Panc1 (cell line): Measurements from ENCODE around the gene SCN8A. TPM values are rescaled to one million over a fixed set of nuclear protein-coding genes. Genes with fewer than 3 reads are reported as not detected.

Experiments used
- ATAC-seq: fragments of 200-7000 bp; cut with Tn5 transposase; 2 replicates; pipeline ENCODE4 v1.9.1; 2020; ENCODE audit warnings: mild to moderate bottlenecking, moderate library complexity
- BruUV-seq: library from RNA; stranded (reverse); fragments of 400-500 nt; replicated peaks from 2 replicates; lab custom pipeline; 2021; lab: Mats Ljungman, UMichigan
- CTCF ChIA-PET: fragments of 300-600 bp; sonication (Branson Sonifier 250); formaldehyde crosslinking; loops from one replicate; lab custom pipeline; 2022; ENCODE audit warnings: antibody characterized with exemption; lab: Charles Lee
- POLR2A ChIA-PET: fragments of 300-600 bp; sonication (Branson Sonifier 250); formaldehyde crosslinking; loops from one replicate; lab custom pipeline; 2022; ENCODE audit warnings: antibody characterized with exemption; lab: Charles Lee
- DNase-seq: peaks from one replicate; pipeline ENCODE4 v3.0.0-alpha.2; 2010; ENCODE audit warnings: low read depth, low spot score
- H3K27ac ChIP-seq: 2 replicates; pipeline ENCODE4 v1.5.1; 2011; ENCODE audit warnings: mild to moderate bottlenecking, low read length, inconsistent platforms
- H3K27me3 ChIP-seq: fragments of 200-500 bp; sonication (Bioruptor generic); 2 replicates; pipeline ENCODE4 v1.6.0; 2014; ENCODE audit warnings: low read length, inconsistent platforms; ENCODE audit not compliant: control insufficient read depth, insufficient read depth
- H3K36me3 ChIP-seq: fragments of 200-500 bp; sonication (Bioruptor generic); 2 replicates; pipeline ENCODE4 v1.5.1; 2014; ENCODE audit warnings: inconsistent platforms, mild to moderate bottlenecking, low read length, moderate library complexity; ENCODE audit not compliant: control insufficient read depth, insufficient read depth
- H3K4me1 ChIP-seq: 2 replicates; pipeline ENCODE4 v1.5.1; 2011; ENCODE audit warnings: inconsistent platforms, mild to moderate bottlenecking, low read length, moderate library complexity; ENCODE audit not compliant: control insufficient read depth, insufficient read depth
- H3K4me3 ChIP-seq, 2 experiments: 2 replicates each; pipeline ENCODE4 v1.5.1; 2011 to 2012; ENCODE audit warnings: low read depth in 2 of 2, low read length in 2 of 2, mild to moderate bottlenecking in 2 of 2, inconsistent platforms in 1 of 2, moderate library complexity in 1 of 2
- H3K9me3 ChIP-seq: fragments of 200-500 bp; sonication (Bioruptor generic); 2 replicates; pipeline ENCODE4 v1.5.1; 2014; ENCODE audit warnings: low read depth, mild to moderate bottlenecking, inconsistent platforms, low read length, moderate library complexity; ENCODE audit not compliant: control insufficient read depth, insufficient read depth
- POLR2AphosphoS5 ChIP-seq: IDR thresholded peaks from 2 replicates; pipeline ENCODE4 v1.6.1; 2012; ENCODE audit warnings: mild to moderate bottlenecking, low read depth, low read length, moderate library complexity
- SIN3A ChIP-seq: IDR thresholded peaks from 2 replicates; pipeline ENCODE4 v1.6.1; 2012; ENCODE audit warnings: low read depth, mild to moderate bottlenecking, low read length, moderate library complexity, borderline replicate concordance; ENCODE audit not compliant: insufficient read depth
- TCF7L2 ChIP-seq: IDR thresholded peaks from 2 replicates; pipeline ENCODE4 v1.6.1; 2011; ENCODE audit warnings: mild to moderate bottlenecking, low read depth, low read length, inconsistent platforms
- in situ Hi-C: cut with HindIII; loops from 2 replicates; pipeline ENCODE4 v1.10.0; 2016; ENCODE audit warnings: low sequenced_read_pairs, low pct_unique_long_range_greater_than_20kb
- intact Hi-C: fragments of 100-400 bp; cut with micrococcal nuclease; formaldehyde crosslinking; loops from one replicate; pipeline ENCODE4 v1.10.0; 2022; ENCODE audit not compliant: unreplicated experiment
- total RNA-seq: library from RNA; stranded (reverse); gene quantifications from one replicate; pipeline ENCODE4 v1.2.1, GENCODE V29; 2021; ENCODE audit not compliant: unreplicated experiment
- TF ChIP-seq, protein P1 (sequence below), 2 experiments: IDR thresholded peaks; 2 replicates each; pipeline ENCODE4 v1.6.1; 2011 to 2012; ENCODE audit warnings: low read depth in 2 of 2, control low read depth in 1 of 2, low read length in 1 of 2, mild to moderate bottlenecking in 1 of 2, moderate library complexity in 1 of 2; ENCODE audit not compliant: insufficient read depth in 1 of 2
- TF ChIP-seq, protein P2 (sequence below): fragments of 450-650 bp; IDR thresholded peaks from 2 replicates; pipeline ENCODE4 v1.5.1; 2017; ENCODE audit warnings: mild to moderate bottlenecking

SCN8A gene
- total RNA-seq, 1 experiment from 2014 or later: 8.6 TPM

DNA sequence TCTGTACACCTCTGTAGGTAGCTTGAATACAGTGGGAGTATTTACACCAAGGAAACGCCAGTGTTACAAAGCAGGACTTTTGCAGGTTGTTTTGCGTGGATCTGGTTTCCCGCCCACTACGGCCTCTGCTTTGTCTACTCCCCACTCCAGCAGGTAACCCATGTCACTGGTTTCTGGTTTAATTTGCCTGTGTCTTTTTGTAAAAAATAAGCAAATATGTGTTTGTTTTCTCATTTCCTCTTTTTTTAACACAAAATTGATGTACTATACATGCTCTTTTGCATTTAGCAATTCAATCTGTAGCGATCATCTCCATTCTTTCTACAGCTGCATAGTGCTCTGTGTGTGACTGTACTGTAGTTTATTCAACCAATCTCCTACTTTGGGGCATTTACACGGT is 43.4 kb upstream of the SCN8A start:
- intact Hi-C loops (no loop called here), in situ Hi-C loops (no loop called here)
- ChIA-PET CTCF (no interaction called here), POLR2A (no interaction called here)
- ATAC-seq (no peak), DNase-seq (no peak)
- Histone ChIP-seq H3K4me1 (no peaks in the 10 kb centered on the region), H3K27me3 (peaks cover 5% of the 10 kb centered on the region; the same call in 1 of the 2 replicates), H3K27ac (no peak overlapping the region), H3K36me3 (no peaks in the 10 kb centered on the region), H3K4me3 (no peak overlapping the region), H3K9me3 (no peaks in the 10 kb centered on the region)
- BruUV-seq: no TSS peak
- TF ChIP-seq POLR2AphosphoS5 (no peak), TCF7L2 (no peak), SIN3A (no peak)
- TF ChIP-seq, protein P1, sequence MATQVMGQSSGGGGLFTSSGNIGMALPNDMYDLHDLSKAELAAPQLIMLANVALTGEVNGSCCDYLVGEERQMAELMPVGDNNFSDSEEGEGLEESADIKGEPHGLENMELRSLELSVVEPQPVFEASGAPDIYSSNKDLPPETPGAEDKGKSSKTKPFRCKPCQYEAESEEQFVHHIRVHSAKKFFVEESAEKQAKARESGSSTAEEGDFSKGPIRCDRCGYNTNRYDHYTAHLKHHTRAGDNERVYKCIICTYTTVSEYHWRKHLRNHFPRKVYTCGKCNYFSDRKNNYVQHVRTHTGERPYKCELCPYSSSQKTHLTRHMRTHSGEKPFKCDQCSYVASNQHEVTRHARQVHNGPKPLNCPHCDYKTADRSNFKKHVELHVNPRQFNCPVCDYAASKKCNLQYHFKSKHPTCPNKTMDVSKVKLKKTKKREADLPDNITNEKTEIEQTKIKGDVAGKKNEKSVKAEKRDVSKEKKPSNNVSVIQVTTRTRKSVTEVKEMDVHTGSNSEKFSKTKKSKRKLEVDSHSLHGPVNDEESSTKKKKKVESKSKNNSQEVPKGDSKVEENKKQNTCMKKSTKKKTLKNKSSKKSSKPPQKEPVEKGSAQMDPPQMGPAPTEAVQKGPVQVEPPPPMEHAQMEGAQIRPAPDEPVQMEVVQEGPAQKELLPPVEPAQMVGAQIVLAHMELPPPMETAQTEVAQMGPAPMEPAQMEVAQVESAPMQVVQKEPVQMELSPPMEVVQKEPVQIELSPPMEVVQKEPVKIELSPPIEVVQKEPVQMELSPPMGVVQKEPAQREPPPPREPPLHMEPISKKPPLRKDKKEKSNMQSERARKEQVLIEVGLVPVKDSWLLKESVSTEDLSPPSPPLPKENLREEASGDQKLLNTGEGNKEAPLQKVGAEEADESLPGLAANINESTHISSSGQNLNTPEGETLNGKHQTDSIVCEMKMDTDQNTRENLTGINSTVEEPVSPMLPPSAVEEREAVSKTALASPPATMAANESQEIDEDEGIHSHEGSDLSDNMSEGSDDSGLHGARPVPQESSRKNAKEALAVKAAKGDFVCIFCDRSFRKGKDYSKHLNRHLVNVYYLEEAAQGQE (IDR thresholded peaks at IDR 0.05; ENCODE audit: insufficient read depth in 1 of 2, low read depth in 2 of 2, low read length in 1 of 2): no peak
- TF ChIP-seq, protein P2, sequence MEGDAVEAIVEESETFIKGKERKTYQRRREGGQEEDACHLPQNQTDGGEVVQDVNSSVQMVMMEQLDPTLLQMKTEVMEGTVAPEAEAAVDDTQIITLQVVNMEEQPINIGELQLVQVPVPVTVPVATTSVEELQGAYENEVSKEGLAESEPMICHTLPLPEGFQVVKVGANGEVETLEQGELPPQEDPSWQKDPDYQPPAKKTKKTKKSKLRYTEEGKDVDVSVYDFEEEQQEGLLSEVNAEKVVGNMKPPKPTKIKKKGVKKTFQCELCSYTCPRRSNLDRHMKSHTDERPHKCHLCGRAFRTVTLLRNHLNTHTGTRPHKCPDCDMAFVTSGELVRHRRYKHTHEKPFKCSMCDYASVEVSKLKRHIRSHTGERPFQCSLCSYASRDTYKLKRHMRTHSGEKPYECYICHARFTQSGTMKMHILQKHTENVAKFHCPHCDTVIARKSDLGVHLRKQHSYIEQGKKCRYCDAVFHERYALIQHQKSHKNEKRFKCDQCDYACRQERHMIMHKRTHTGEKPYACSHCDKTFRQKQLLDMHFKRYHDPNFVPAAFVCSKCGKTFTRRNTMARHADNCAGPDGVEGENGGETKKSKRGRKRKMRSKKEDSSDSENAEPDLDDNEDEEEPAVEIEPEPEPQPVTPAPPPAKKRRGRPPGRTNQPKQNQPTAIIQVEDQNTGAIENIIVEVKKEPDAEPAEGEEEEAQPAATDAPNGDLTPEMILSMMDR: no peak

DNA sequence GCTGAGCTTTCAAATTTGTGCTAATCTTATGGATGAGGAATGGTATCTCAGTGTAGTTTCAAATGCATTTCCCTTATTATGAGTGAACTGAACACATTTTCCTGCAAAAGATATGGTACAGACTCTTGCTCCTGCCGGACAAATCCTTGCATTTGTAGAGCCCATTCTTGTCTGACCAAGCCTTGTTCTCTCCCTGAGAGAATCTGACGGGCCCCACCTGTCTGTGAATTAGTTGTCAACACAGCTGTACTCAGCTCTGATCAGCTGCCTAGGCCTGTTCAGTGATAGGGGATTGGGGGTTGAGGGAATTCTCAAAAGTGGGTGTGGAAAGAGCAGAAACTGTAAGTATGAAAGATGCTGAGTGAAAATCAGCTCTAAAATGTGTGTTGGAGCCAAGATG is 42.8 kb upstream of the SCN8A start:
- TF ChIP-seq TCF7L2: no peak
- TF ChIP-seq, protein P1 (IDR thresholded peaks at IDR 0.05; ENCODE audit: insufficient read depth in 1 of 2, low read depth in 2 of 2, low read length in 1 of 2): no peak
- no peak for TF ChIP-seq POLR2AphosphoS5
- TF ChIP-seq SIN3A: no peak
- TF ChIP-seq, protein P2: no peak
- Histone ChIP-seq H3K27me3 (peaks cover 5% of the 10 kb centered on the region; the same call in 1 of the 2 replicates), H3K4me1 (no peaks in the 10 kb centered on the region), H3K9me3 (no peaks in the 10 kb centered on the region), H3K36me3 (no peaks in the 10 kb centered on the region), H3K4me3 (no peak overlapping the region), H3K27ac (no peak overlapping the region)
- ATAC-seq (no peak), DNase-seq (no peak)
- POLR2A ChIA-PET: no interaction called here
- BruUV-seq: no TSS peak
- intact Hi-C loops (no loop called here), in situ Hi-C loops (no loop called here)
- CTCF ChIA-PET: no interaction called here
